Measurements from ENCODE around the gene PRSS22.

PRSS22 gene

DNA sequence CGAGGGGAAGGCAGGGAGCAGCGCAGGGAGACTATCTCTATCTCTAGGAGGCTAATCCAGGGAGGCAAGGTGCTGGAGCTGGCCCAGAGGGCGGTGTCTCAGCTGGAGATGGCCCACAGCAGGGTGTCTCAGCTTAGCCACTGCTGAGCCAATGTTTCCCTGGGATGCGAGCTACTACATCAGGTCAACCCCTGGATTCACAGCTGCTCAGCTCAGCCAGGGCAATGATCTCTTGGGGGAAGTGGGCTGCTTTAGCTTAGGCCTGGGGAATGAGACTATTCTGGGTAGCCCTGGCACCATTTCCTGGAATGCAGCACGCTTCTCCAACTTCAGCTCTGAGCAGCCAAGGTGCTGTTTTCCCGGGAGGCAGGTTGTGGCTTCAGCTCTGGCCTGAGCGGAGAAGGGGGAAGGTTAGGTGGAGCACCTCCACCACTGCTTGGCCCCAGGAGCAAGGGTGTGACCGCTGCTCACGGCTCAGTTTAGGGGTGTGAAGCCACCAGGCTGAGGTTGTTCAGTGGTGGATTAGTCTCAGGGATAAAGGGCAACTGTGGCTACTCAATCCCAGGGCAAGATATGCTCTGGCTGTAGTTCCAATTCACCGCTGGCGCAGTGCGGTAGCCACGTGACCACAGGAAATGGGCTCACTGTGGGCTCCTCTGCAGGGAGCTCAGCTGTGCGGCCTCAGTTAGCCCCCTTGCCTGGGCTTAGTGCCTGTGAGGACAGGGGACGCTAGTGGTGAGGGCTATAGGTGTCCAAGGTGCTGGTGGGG, 46.1 kb downstream of the PRSS22 start:
- DNase-seq: no peak

DNA sequence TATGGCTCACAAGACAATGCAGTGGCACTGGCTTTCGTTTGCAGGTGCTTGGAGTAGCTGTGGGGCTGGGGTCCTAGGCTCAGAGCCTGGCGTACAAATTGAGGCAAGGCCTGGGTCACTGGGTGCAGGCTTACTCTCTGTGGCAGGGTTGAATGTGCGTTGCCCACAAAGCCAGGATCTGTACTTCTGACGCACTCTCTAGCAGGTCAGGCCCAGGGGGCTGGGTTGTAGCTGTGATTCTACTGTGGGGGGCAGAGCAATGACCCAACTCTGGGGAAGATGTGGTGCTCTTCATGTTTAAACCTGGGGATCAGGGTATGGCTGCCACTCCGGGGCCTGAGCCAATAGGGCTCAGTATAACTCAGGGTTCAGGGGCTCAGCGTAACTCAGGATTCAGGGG, 47.3 kb downstream of the PRSS22 start:
- no peak for DNase-seq

GRCh38 chr16:2809149-2809760, 48.7 kb downstream of the PRSS22 start:
- DNase-seq: no peak

DNA sequence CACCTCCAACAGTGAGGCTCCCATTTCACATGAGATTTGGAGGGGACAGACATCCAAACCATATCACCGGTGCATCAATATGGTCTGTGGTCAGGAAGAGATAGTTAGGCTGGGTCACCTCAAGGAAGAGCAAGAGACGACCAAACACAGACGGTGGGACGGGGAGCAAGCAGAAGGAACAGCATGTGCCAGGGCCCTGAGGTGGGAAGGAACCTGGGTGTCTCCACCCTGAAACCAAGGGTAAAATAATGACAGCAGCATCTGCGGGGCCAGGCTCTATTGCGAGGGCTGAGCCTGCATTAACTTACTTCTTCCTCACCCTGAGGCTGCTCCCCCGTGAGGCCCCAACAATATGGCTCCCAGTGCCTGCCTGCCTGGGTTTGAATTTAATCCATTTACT, 49.8 kb downstream of the PRSS22 start:
- DNase-seq: no peak

- no peak for DNase-seq
Observed at GRCh38 chr16:2806286-2806685, 51.7 kb downstream of the PRSS22 start.

GRCh38 chr16:2804728-2805127, 53.2 kb downstream of the PRSS22 start:
- no peak for DNase-seq

- DNase-seq: no peak
Observed at GRCh38 chr16:2803545-2804195, 54.3 kb downstream of the PRSS22 start.

All from CD4-positive, alpha-beta T cell treated with Interleukin-10 for 1 hour (primary cell).